ENCODE measurements around the gene FGD4. TPM values are rescaled to one million over a fixed set of nuclear protein-coding genes. Genes with fewer than 3 reads are reported as not detected.

The FGD4 gene
- total RNA-seq, 2 experiments from 2014 or later, result 0.25 to 0.34 TPM

GRCh38 chr12:32617534-32617933, 218.2 kb downstream of the FGD4 start:
- POLR2A ChIA-PET, result no interaction called here
- no peaks in the 10 kb centered on the region for H3K36me3 Mint-ChIP-seq (ENCODE audit: low read depth)

GRCh38 chr12:32618115-32618514, 218.8 kb downstream of the FGD4 start:
- Mint-ChIP-seq H3K4me3 (no peak overlapping the region), H3K4me1 (ENCODE audit: low read depth) (no peaks in the 10 kb centered on the region), H3K27me3 (no peaks in the 10 kb centered on the region), H3K27ac (no peak overlapping the region), H3K9me3 (no peaks in the 10 kb centered on the region), H3K36me3 (ENCODE audit: low read depth) (no peaks in the 10 kb centered on the region)
- intact Hi-C loops (cut with DNase I, micrococcal nuclease), result no loop called here
- no peak for TF ChIP-seq CTCF (IDR thresholded peaks at IDR 0.05)
- H3K27me3 ChIP-seq (ENCODE audit: control insufficient read depth in 1 of 2, insufficient read depth in 2 of 2, low read length in 2 of 2), result no peaks in the 10 kb centered on the region
- H3K4me3 ChIP-seq (ENCODE audit: low read length), result no peak overlapping the region
- DNase-seq (no peak), ATAC-seq (ENCODE audit: poor library complexity) (no peak)
- no peaks in the 10 kb centered on the region for H3K9me3 ChIP-seq (ENCODE audit: control insufficient read depth in 1 of 2, insufficient read depth in 1 of 2, low read length in 2 of 2)
- POLR2A ChIA-PET, result no interaction called here
- H3K27ac ChIP-seq (ENCODE audit: low read depth in 1 of 2, low read length in 2 of 2), result no peak overlapping the region
- no peaks in the 10 kb centered on the region for H3K4me1 ChIP-seq (ENCODE audit: insufficient read depth, low read length)
- CTCF ChIA-PET, result interaction anchor here (1.1 kb wide), 1 partner anchor 16 kb away, joined by 3 read pairs; no protein-coding TSS in a partner anchor
- no peaks in the 10 kb centered on the region for H3K36me3 ChIP-seq (ENCODE audit: insufficient read depth, low read length)

More at GRCh38 chr12:32617534-32617933, 218.2 kb downstream of the FGD4 start:
- Histone ChIP-seq H3K27me3 (ENCODE audit: control insufficient read depth in 1 of 2, insufficient read depth in 2 of 2, low read length in 2 of 2) (no peaks in the 10 kb centered on the region), H3K4me3 (ENCODE audit: low read length) (no peak overlapping the region), H3K27ac (ENCODE audit: low read depth in 1 of 2, low read length in 2 of 2) (no peak overlapping the region), H3K4me1 (ENCODE audit: insufficient read depth, low read length) (no peaks in the 10 kb centered on the region), H3K9me3 (ENCODE audit: control insufficient read depth in 1 of 2, insufficient read depth in 1 of 2, low read length in 2 of 2) (no peaks in the 10 kb centered on the region), H3K36me3 (ENCODE audit: insufficient read depth, low read length) (no peaks in the 10 kb centered on the region)
- intact Hi-C loops (cut with DNase I, micrococcal nuclease), result no loop called here
- Mint-ChIP-seq H3K27ac (no peak overlapping the region), H3K9me3 (no peaks in the 10 kb centered on the region), H3K27me3 (no peaks in the 10 kb centered on the region), H3K4me3 (no peak overlapping the region), H3K4me1 (ENCODE audit: low read depth) (no peaks in the 10 kb centered on the region)
- CTCF ChIA-PET, result interaction anchor here (1.1 kb wide), 1 partner anchor 16 kb away, joined by 3 read pairs; no protein-coding TSS in a partner anchor
- DNase-seq (no peak), ATAC-seq (ENCODE audit: poor library complexity) (no peak)
- no peak for TF ChIP-seq CTCF (IDR thresholded peaks at IDR 0.05)

GRCh38 chr12:32627976-32628375, 228.6 kb downstream of the FGD4 start:
- no peak overlapping the region for H3K4me3 ChIP-seq (ENCODE audit: low read length)
- DNase-seq, result no peak
- no peaks in the 10 kb centered on the region for H3K36me3 Mint-ChIP-seq (ENCODE audit: low read depth)
- no peak overlapping the region for H3K27ac Mint-ChIP-seq
- H3K9me3 ChIP-seq (ENCODE audit: control insufficient read depth in 1 of 2, insufficient read depth in 1 of 2, low read length in 2 of 2), result no peaks in the 10 kb centered on the region
- H3K36me3 ChIP-seq (ENCODE audit: insufficient read depth, low read length), result no peaks in the 10 kb centered on the region
- H3K27ac ChIP-seq (ENCODE audit: low read depth in 1 of 2, low read length in 2 of 2), result no peak overlapping the region
- H3K4me3 Mint-ChIP-seq, result no peak overlapping the region
- no peak for ATAC-seq (ENCODE audit: poor library complexity)
- POLR2A ChIA-PET, result no interaction called here
- CTCF ChIA-PET, result no interaction called here
- H3K4me1 ChIP-seq (ENCODE audit: insufficient read depth, low read length), result no peaks in the 10 kb centered on the region
- intact Hi-C loops (cut with DNase I, micrococcal nuclease), result no loop called here
- TF ChIP-seq CTCF (IDR thresholded peaks at IDR 0.05), result no peak
- no peaks in the 10 kb centered on the region for H3K27me3 Mint-ChIP-seq
- no peaks in the 10 kb centered on the region for H3K9me3 Mint-ChIP-seq
- H3K4me1 Mint-ChIP-seq (ENCODE audit: low read depth), result no peaks in the 10 kb centered on the region
- no peaks in the 10 kb centered on the region for H3K27me3 ChIP-seq (ENCODE audit: control insufficient read depth in 1 of 2, insufficient read depth in 2 of 2, low read length in 2 of 2)
